NK-92 (cell line): ENCODE results near the gene CPOX.

Experiments used
- DNase-seq: peaks from one replicate; lab custom pipeline; 2025; ENCODE audit not compliant: unreplicated experiment; lab: John Stamatoyannopoulos, UW

Gene CPOX

GRCh38 chr3:98596541-98597500 is 3.4 kb upstream of the CPOX start:
- no peak for DNase-seq

GRCh38 chr3:98596087-98596486 is 2.7 kb upstream of the CPOX start:
- no peak for DNase-seq

DNA sequence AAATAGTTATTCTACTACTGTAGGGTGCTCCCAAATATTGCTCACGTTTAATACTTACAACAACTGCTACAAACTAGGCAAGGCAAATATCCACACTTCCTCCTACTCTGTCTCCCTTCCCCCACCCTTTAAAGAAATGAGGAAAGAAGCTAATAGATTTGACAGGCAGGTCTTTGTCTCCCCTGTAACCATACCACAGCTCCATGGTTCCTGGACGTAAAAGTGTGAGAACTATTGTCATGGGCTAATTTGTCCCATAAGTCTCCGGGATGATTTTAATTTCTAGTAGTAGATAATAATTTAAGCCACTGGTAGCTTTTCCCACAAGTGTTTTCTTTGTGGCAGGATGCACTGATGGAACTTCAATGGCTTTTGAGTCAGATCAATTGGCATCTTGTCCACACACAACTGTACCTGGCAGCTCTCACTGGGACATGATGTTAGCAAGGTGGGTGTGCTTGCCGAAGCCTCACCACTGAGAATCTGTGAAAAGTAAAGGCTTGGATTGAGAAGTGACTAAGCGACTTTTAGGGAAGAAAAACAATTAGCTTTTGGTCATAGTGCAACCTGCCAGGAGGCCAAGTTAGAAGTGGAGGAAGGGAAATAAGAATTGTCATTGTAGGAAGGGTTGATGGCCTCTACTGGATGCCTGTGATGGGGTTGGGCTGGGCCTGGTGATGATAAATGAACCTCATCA is 1.4 kb upstream of the CPOX start:
- DNase-seq, result no peak

DNA sequence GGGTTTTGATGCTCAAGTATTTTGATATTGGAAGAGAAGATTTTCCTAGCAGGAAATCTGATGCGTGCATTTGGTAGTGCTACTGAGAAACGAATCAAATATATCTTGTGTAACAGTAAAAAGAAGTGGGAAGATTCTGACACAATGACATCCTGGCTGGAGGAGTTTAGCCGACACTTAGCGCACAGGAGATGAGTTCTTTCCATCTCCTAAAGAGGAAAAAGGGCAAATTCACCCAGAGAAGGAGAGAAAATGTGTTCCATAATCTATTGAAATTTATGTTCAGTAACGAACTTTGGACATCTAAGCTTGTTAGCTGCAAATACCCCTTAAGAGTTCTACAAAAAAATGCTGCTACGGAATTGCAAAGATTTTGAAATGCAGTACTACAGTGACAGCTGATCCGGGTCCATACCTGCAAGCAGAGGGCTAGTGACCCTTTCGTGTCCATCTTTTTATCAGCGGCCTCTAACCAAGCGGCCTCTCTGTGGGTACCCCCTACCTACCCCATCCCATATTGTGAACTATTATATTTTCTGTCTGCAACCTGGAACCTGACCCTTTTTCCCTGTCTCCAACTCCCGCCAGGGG is 971 bp downstream of the CPOX start:
- DNase-seq, result no peak

DNA sequence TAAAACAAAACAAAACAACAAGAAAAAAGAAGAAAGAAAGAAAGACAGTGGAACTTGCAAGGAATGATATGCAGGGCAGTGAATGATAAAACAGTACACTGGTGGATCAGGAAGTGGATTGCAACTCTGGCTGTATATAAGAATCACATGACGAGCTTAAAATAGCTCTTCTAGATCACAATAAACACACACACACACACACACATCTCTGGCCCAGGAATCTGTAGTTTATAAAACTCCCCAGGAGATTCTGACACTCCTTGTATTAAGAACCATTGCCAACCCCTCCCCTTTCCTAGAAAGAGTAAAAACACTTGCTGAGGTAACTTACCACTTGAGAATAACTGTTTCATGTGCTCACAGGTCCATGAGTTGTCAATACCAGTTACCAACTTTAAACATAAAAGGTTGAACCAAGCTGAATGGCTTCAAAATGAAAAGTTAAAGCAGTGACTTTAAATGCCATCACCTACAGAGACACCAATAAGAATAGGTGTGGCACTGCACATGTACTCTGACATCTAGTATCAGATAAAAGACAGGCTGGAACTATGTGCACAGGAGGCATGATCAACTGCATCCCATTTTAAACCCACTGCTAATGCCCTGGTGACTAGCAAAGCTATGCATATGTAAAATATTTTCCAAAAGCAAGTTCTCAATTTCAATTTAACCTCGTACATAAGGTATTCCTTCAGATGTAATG is 3.9 kb downstream of the CPOX start:
- DNase-seq, result no peak

DNA sequence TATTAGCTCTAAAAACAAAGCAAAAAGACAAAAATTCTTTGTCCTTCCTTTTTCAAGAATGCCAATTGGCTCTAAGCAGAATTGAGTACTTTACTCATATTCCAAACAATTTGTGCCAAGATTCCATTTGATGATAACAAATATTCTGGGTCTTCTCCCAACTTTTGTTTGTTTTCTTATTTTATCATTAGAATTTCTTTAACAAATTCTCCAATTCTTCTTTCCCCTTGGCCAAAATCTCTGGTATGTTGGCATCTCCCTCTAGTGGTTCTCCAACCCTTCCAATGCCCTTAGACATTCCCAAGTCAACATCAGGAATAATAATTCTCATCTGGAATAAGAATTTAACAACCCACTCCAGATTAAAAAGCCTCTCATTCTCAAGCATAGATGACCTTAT is 5.3 kb downstream of the CPOX start:
- no peak for DNase-seq

GRCh38 chr3:98587654-98588053 is 5.8 kb downstream of the CPOX start:
- DNase-seq, result no peak

GRCh38 chr3:98584547-98584946 is 8.9 kb downstream of the CPOX start:
- DNase-seq, result no peak

DNA sequence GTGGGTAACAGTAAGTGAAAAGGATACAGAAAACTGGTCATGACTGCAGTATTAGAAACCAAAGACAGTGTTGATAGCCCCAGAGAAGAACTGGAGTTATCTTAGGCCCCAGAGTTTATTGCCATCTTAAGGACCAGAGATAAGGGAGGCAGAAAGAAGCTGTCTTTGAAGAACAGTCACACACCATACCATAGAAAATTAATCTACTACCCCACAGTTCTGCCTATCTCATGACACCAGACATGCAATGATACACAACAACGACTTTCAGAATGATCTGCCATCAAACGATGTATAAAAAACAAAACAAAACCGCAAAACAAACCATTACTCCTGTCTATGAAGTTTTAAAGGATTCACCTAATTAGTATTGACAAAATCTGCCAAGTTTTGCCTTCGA is 9.6 kb downstream of the CPOX start:
- DNase-seq, result no peak

GRCh38 chr3:98582042-98582441 is 11.4 kb downstream of the CPOX start:
- DNase-seq, result no peak

GRCh38 chr3:98581474-98581873 is 11.9 kb downstream of the CPOX start:
- no peak for DNase-seq

GRCh38 chr3:98580401-98581386 is 12.7 kb downstream of the CPOX start:
- DNase-seq, result no peak

DNA sequence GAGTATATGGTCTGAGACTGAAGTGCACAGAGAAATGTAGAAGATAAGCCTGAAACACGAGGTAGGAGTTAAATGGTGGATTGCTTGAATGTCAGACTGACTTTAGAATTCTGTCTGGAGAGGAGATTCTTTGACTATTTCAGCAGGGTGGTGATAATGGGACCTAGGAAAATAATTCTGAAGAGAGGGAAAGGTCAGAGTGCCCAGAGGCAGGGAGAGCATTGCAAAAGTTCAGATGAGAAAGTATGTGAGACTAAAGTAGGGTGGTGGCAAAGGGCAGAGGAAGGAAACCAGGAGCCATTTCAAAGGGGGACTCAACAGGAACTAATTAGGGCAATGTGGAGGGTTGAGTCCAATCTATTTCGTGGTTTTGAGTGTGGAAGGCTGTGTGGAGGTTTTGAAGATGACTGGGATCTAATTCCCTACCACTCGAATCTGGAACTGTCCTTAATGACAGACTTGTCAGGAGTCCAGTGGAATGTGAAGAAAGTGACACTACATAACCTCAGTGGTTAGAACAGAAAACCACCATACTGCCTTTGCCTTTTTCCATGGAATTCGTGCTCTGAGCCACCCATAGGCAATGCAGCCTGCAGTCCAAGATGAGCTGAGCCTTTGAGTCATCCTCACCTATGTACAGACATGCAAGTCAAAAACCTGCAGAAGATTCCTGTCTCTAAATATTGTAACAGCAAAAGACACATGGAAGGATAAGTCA is 16.1 kb downstream of the CPOX start:
- DNase-seq, result no peak

DNA sequence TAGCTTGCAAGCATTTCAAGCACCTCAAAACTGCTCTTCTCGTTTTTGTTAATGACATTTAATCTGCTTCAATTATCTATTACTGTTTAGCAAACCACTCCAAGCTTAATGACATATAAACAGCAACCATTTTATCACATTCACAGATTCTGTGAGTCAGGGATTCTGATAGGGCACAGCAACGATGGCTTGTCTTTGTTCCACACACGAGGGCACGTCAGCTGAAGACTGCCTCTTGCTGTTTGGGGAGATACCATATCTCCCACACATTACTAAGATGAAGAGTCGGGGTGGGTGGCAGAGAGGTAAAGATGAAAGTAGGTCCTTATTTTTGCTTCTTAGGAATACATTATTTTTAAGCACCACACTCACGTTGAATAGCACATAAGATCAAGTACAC is 19.3 kb downstream of the CPOX start:
- no peak for DNase-seq

GRCh38 chr3:98573181-98573728 is 20.2 kb downstream of the CPOX start:
- DNase-seq, result no peak

DNA sequence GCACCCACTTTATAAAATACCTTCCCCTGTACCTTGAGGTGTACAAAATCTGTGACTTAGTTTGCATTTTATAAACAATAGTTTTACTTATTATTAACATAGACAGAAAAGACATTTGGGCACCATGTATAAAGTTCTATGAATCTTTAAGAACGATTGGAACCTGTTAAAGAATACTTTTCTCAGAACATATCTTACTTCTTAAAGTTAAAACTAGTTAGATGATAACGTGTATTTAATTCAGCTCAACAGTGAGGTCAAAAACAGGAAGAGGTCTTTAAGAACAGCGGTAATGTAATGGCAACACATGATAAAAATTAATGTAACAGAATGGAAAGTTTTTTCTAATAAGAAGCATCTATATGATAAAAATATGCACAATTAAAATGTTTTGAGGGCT is 25.0 kb downstream of the CPOX start:
- DNase-seq, result no peak

- no peak for DNase-seq
Measured at GRCh38 chr3:98567666-98568270, 25.6 kb downstream of the CPOX start.

DNA sequence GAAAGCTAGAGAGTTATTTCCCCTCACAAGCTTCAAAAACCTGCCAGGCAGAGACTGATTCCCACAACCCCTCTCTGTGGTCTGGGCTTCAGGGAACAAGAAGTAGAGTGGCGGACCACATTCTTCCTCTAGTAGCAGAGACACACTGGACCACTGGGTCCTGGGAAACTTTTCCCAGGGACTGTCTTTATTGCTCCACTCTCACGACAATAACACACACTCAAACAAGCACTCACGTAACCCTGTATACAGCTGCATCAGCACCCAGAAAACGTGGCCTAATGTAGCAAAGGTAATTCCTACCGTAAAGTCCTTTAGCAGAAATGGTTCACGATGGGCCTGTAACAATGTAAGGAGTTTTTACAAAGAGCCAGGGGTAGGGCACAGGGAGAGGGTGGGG is 27.6 kb downstream of the CPOX start:
- DNase-seq, result no peak

- no peak for DNase-seq
Measured at GRCh38 chr3:98565237-98565643, 28.2 kb downstream of the CPOX start.
